ENCODE data around the gene MAGI1.

The MAGI1 gene

DNA sequence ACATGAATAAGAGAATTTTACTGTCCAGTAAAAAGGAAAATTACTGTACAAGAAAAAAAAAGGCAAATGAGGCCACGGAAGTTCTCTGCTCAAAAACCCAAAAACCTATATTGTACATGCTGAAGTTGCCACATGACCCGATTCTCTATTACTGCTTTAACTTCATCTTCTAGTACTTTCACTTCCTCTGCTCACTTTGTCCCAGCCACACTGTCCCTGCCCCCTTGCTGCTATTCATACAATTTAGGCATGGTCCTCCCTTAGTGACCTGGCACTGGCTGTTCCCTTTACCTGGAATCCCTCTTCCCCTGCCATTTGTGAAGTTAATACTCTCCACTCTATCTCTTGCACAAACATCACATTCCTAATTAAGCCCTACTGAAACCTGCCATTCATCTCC, 457.4 kb downstream of the MAGI1 start:
- Histone ChIP-seq H3K79me1 (replicated peaks; ENCODE audit: low read length, poor library complexity, severe bottlenecking) (peaks cover 11% of the 10 kb centered on the region), H3K23ac (ENCODE audit: low read length in 2 of 2) (no peak overlapping the region), H2AK5ac (ENCODE audit: low read length, severe bottlenecking) (no peak overlapping the region), H2AFZ (ENCODE audit: low read depth, low read length) (no peak overlapping the region), H3K36me3 (ENCODE audit: control insufficient read depth in 1 of 2, insufficient read depth in 2 of 2, low read depth in 1 of 2, low read length in 2 of 2) (no peaks in the 10 kb centered on the region), H2BK12ac (ENCODE audit: low read length in 2 of 2) (no peak overlapping the region), H3K4me2 (ENCODE audit: low read length, poor library complexity, severe bottlenecking) (no peak overlapping the region), H3K4me1 (ENCODE audit: control insufficient read depth, insufficient read depth, low read depth, low read length) (peaks cover 1% of the 10 kb centered on the region), H2BK120ac (ENCODE audit: low read depth, low read length) (no peak overlapping the region), H3K9me3 (ENCODE audit: control insufficient read depth, low read length) (no peaks in the 10 kb centered on the region), H3K4ac (ENCODE audit: low read depth in 1 of 2, low read length in 2 of 2) (no peak overlapping the region), H2BK5ac (ENCODE audit: low read depth, low read length, poor library complexity, severe bottlenecking) (no peak overlapping the region), H3K14ac (ENCODE audit: low read length in 2 of 2) (no peak overlapping the region), H3K18ac (ENCODE audit: low read depth in 1 of 2, low read length in 2 of 2) (no peak overlapping the region), H2BK15ac (ENCODE audit: low read depth, poor library complexity, severe bottlenecking) (no peak overlapping the region), H4K8ac (ENCODE audit: low read length) (no peak overlapping the region), H4K91ac (ENCODE audit: low read length) (no peak overlapping the region), H3K27ac (ENCODE audit: low read length, poor library complexity, severe bottlenecking) (no peak overlapping the region), H3K9ac (ENCODE audit: low read length) (no peak overlapping the region), H3K4me3 (ENCODE audit: insufficient read depth in 1 of 2, low read depth in 1 of 2, low read length in 2 of 2) (no peak overlapping the region), H3K27me3 (ENCODE audit: control insufficient read depth in 1 of 2, insufficient read depth in 1 of 2, low read length in 2 of 2) (no peaks in the 10 kb centered on the region)
- DNase-seq: no peak
- 92% methylated on average over 2 of the region's 2 CpGs for WGBS

GRCh38 chr3:65578861-65579260, 459.9 kb downstream of the MAGI1 start:
- Histone ChIP-seq H2BK120ac (ENCODE audit: low read depth, low read length) (no peak overlapping the region), H2AK5ac (ENCODE audit: low read length, severe bottlenecking) (no peak overlapping the region), H3K79me1 (replicated peaks; ENCODE audit: low read length, poor library complexity, severe bottlenecking) (peaks cover 8% of the 10 kb centered on the region), H2AFZ (ENCODE audit: low read depth, low read length) (no peak overlapping the region), H2BK15ac (ENCODE audit: low read depth, poor library complexity, severe bottlenecking) (no peak overlapping the region), H3K4me3 (ENCODE audit: insufficient read depth in 1 of 2, low read depth in 1 of 2, low read length in 2 of 2) (no peak overlapping the region), H2BK12ac (ENCODE audit: low read length in 2 of 2) (no peak overlapping the region), H3K27me3 (ENCODE audit: control insufficient read depth in 1 of 2, insufficient read depth in 1 of 2, low read length in 2 of 2) (no peaks in the 10 kb centered on the region), H2BK5ac (ENCODE audit: low read depth, low read length, poor library complexity, severe bottlenecking) (no peak overlapping the region), H3K9me3 (ENCODE audit: control insufficient read depth, low read length) (no peaks in the 10 kb centered on the region), H3K23ac (ENCODE audit: low read length in 2 of 2) (no peak overlapping the region), H3K4ac (ENCODE audit: low read depth in 1 of 2, low read length in 2 of 2) (no peak overlapping the region), H3K4me2 (ENCODE audit: low read length, poor library complexity, severe bottlenecking) (no peak overlapping the region), H3K27ac (ENCODE audit: low read length, poor library complexity, severe bottlenecking) (no peak overlapping the region), H3K18ac (ENCODE audit: low read depth in 1 of 2, low read length in 2 of 2) (no peak overlapping the region), H3K14ac (ENCODE audit: low read length in 2 of 2) (no peak overlapping the region), H3K9ac (ENCODE audit: low read length) (no peak overlapping the region), H4K8ac (ENCODE audit: low read length) (no peak overlapping the region), H3K4me1 (ENCODE audit: control insufficient read depth, insufficient read depth, low read depth, low read length) (peaks cover 1% of the 10 kb centered on the region), H3K36me3 (ENCODE audit: control insufficient read depth in 1 of 2, insufficient read depth in 2 of 2, low read depth in 1 of 2, low read length in 2 of 2) (no peaks in the 10 kb centered on the region), H4K91ac (ENCODE audit: low read length) (no peak overlapping the region)
- DNase-seq: no peak
- WGBS: 96% methylated on average over 4 of the region's 5 CpGs

DNA sequence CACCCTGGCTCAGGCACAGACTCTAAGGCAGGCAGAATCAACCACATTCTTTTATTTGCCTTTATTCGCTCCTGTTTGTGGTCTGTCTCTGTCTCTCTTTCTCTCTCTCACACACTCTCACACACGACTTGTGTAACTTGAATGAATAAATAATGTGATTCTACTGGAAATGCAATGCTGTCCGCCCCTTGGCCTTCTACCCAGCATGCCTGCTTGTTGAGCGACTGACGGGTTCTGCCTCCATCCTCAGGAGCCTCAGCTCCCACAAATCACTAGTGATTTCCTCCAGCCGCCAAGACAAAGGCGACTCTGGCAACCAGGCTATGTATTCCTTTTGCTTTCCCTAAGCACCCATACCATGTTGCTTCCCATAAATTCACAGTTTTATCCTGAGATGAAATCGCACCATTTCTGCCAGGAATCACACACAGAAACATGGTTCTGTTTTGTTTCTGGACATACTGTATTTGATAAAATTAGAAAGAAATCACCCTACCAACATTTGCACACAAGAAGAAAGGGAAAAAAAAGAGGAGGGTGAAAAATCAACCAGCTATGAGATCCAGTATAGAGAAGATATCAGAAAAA, 460.8 kb downstream of the MAGI1 start:
- H3K9ac ChIP-seq (ENCODE audit: low read length): peak overlapping the region; percentile 6
- no peak overlapping the region for H3K4me3 ChIP-seq (ENCODE audit: insufficient read depth in 1 of 2, low read depth in 1 of 2, low read length in 2 of 2)
- H2BK12ac ChIP-seq (ENCODE audit: low read length in 2 of 2): no peak overlapping the region
- H2BK5ac ChIP-seq (ENCODE audit: low read depth, low read length, poor library complexity, severe bottlenecking): no peak overlapping the region
- H3K27me3 ChIP-seq (ENCODE audit: control insufficient read depth in 1 of 2, insufficient read depth in 1 of 2, low read length in 2 of 2): no peaks in the 10 kb centered on the region
- WGBS: 94% methylated on average over 6 of the region's 8 CpGs
- no peak for DNase-seq
- H3K36me3 ChIP-seq (ENCODE audit: control insufficient read depth in 1 of 2, insufficient read depth in 2 of 2, low read depth in 1 of 2, low read length in 2 of 2): no peaks in the 10 kb centered on the region
- H2AFZ ChIP-seq (ENCODE audit: low read depth, low read length): no peak overlapping the region
- peaks cover 8% of the 10 kb centered on the region for H3K79me1 ChIP-seq (replicated peaks; ENCODE audit: low read length, poor library complexity, severe bottlenecking)
- no peak overlapping the region for H3K27ac ChIP-seq (ENCODE audit: low read length, poor library complexity, severe bottlenecking)
- H2AK5ac ChIP-seq (ENCODE audit: low read length, severe bottlenecking): no peak overlapping the region
- H3K18ac ChIP-seq (ENCODE audit: low read depth in 1 of 2, low read length in 2 of 2): peak overlapping the region in 1 of 2 experiments; percentile 44
- no peak overlapping the region for H3K23ac ChIP-seq (ENCODE audit: low read length in 2 of 2)
- H3K9me3 ChIP-seq (ENCODE audit: control insufficient read depth, low read length): no peaks in the 10 kb centered on the region
- peaks cover under 1% of the 10 kb centered on the region for H3K4me1 ChIP-seq (ENCODE audit: control insufficient read depth, insufficient read depth, low read depth, low read length)
- no peak overlapping the region for H2BK120ac ChIP-seq (ENCODE audit: low read depth, low read length)
- H4K91ac ChIP-seq (ENCODE audit: low read length): no peak overlapping the region
- no peak overlapping the region for H4K8ac ChIP-seq (ENCODE audit: low read length)
- H3K14ac ChIP-seq (ENCODE audit: low read length in 2 of 2): no peak overlapping the region
- no peak overlapping the region for H3K4me2 ChIP-seq (ENCODE audit: low read length, poor library complexity, severe bottlenecking)
- H2BK15ac ChIP-seq (ENCODE audit: low read depth, poor library complexity, severe bottlenecking): no peak overlapping the region
- no peak overlapping the region for H3K4ac ChIP-seq (ENCODE audit: low read depth in 1 of 2, low read length in 2 of 2)

GRCh38 chr3:65576966-65577365, 461.8 kb downstream of the MAGI1 start:
- no peak overlapping the region for H3K27ac ChIP-seq (ENCODE audit: low read length, poor library complexity, severe bottlenecking)
- H3K4me2 ChIP-seq (ENCODE audit: low read length, poor library complexity, severe bottlenecking): no peak overlapping the region
- H3K79me1 ChIP-seq (replicated peaks; ENCODE audit: low read length, poor library complexity, severe bottlenecking): peaks cover 9% of the 10 kb centered on the region
- H3K4me1 ChIP-seq (ENCODE audit: control insufficient read depth, insufficient read depth, low read depth, low read length): no peaks in the 10 kb centered on the region
- H2BK5ac ChIP-seq (ENCODE audit: low read depth, low read length, poor library complexity, severe bottlenecking): no peak overlapping the region
- no peak overlapping the region for H3K14ac ChIP-seq (ENCODE audit: low read length in 2 of 2)
- H3K18ac ChIP-seq (ENCODE audit: low read depth in 1 of 2, low read length in 2 of 2): no peak overlapping the region
- H2BK12ac ChIP-seq (ENCODE audit: low read length in 2 of 2): no peak overlapping the region
- no peak overlapping the region for H2AK5ac ChIP-seq (ENCODE audit: low read length, severe bottlenecking)
- no peak overlapping the region for H2BK15ac ChIP-seq (ENCODE audit: low read depth, poor library complexity, severe bottlenecking)
- no peak overlapping the region for H4K91ac ChIP-seq (ENCODE audit: low read length)
- no peaks in the 10 kb centered on the region for H3K36me3 ChIP-seq (ENCODE audit: control insufficient read depth in 1 of 2, insufficient read depth in 2 of 2, low read depth in 1 of 2, low read length in 2 of 2)
- no peaks in the 10 kb centered on the region for H3K9me3 ChIP-seq (ENCODE audit: control insufficient read depth, low read length)
- H3K9ac ChIP-seq (ENCODE audit: low read length): peak overlapping the region; percentile 15
- no peak overlapping the region for H2BK120ac ChIP-seq (ENCODE audit: low read depth, low read length)
- no peak for DNase-seq
- H3K27me3 ChIP-seq (ENCODE audit: control insufficient read depth in 1 of 2, insufficient read depth in 1 of 2, low read length in 2 of 2): no peaks in the 10 kb centered on the region
- no CpG with 5 or more reads among the region's 2 CpGs for WGBS
- H2AFZ ChIP-seq (ENCODE audit: low read depth, low read length): no peak overlapping the region
- no peak overlapping the region for H3K23ac ChIP-seq (ENCODE audit: low read length in 2 of 2)
- no peak overlapping the region for H3K4ac ChIP-seq (ENCODE audit: low read depth in 1 of 2, low read length in 2 of 2)
- H4K8ac ChIP-seq (ENCODE audit: low read length): no peak overlapping the region
- no peak overlapping the region for H3K4me3 ChIP-seq (ENCODE audit: insufficient read depth in 1 of 2, low read depth in 1 of 2, low read length in 2 of 2)
